Endothelial cell of umbilical vein (primary cell): ENCODE results near the gene PTTG2. TPM values are rescaled to one million over a fixed set of nuclear protein-coding genes. Genes with fewer than 3 reads are reported as not detected.

Experiments
- BruUV-seq: library from RNA; stranded (reverse); fragments of 400-500 nt; replicated peaks from 2 replicates; lab custom pipeline; 2021; lab: Mats Ljungman, UMichigan
- CTCF ChIA-PET: fragments of 300-600, 350-600 bp; sonication (Branson Sonifier 250); formaldehyde crosslinking; loops from one replicate; lab custom pipeline; 2021; ENCODE audit warnings: antibody characterized with exemption, inconsistent platforms; lab: Charles Lee
- POLR2A ChIA-PET: fragments of 300-600, 350-600 bp; sonication (Branson Sonifier 250); formaldehyde crosslinking; loops from one replicate; lab custom pipeline; 2021; ENCODE audit warnings: antibody characterized with exemption, inconsistent platforms; lab: Charles Lee
- DNase-seq: peaks from one replicate; pipeline ENCODE4 v3.0.0-alpha.2; 2011; ENCODE audit warnings: low read depth, low spot score
- FAIRE-seq: peaks from 2 replicates; lab custom pipeline; 2011; peaks lifted over from hg19 to GRCh38; lab: Jason Lieb, UNC
- H2AFZ ChIP-seq: 2 replicates; pipeline ENCODE4 v1.6.0; 2012; ENCODE audit warnings: low read depth, low read length, control low read depth, inconsistent platforms
- H3K27ac ChIP-seq: 2 replicates; pipeline ENCODE4 v1.5.1; 2011; ENCODE audit warnings: low read depth, mild to moderate bottlenecking, control low read depth, low read length, moderate library complexity; ENCODE audit not compliant: insufficient read depth
- H3K27me3 ChIP-seq, 2 experiments: 2 replicates each; pipeline versions ENCODE4 v1.6.0 to v1.6.1; 2011; ENCODE audit warnings: low read length in 2 of 2, mixed read lengths in 1 of 2; ENCODE audit not compliant: control insufficient read depth in 2 of 2, insufficient read depth in 2 of 2
- H3K36me3 ChIP-seq, 2 experiments: 2 replicates in 1 of 2; 3 replicates in 1 of 2; pipeline ENCODE4 v1.5.1; 2011; ENCODE audit warnings: low read length in 2 of 2, mild to moderate bottlenecking in 1 of 2, moderate library complexity in 1 of 2; ENCODE audit not compliant: control insufficient read depth in 2 of 2, insufficient read depth in 2 of 2; ENCODE audit errors: extremely low read depth in 1 of 2
- H3K4me1 ChIP-seq: 3 replicates; pipeline ENCODE4 v1.5.1; 2011; ENCODE audit warnings: mild to moderate bottlenecking, low read length; ENCODE audit not compliant: control insufficient read depth, insufficient read depth; ENCODE audit errors: extremely low read depth
- H3K4me2 ChIP-seq: 2 replicates; pipeline ENCODE4 v1.6.1; 2011; ENCODE audit warnings: low read length, control low read depth, mixed read lengths; ENCODE audit not compliant: insufficient read depth
- H3K4me3 ChIP-seq, 3 experiments: fragments of 200-600 bp in 1 of 3; sonication (generic), shearing (Covaris generic) in 1 of 3; replicated peaks in 1 of 3; 2 replicates each; pipeline ENCODE4 v1.5.1; 2011 to 2016; ENCODE audit warnings: control low read depth in 3 of 3, low read length in 3 of 3, mild to moderate bottlenecking in 2 of 3, inconsistent platforms in 1 of 3, low read depth in 1 of 3, moderate library complexity in 1 of 3; ENCODE audit not compliant: insufficient read depth in 1 of 3
- H3K79me2 ChIP-seq: 2 replicates; pipeline ENCODE4 v1.6.0; 2012; ENCODE audit warnings: low read length, inconsistent platforms; ENCODE audit not compliant: control insufficient read depth, insufficient read depth
- H3K9ac ChIP-seq: replicated peaks from 2 replicates; pipeline ENCODE3; 2011; ENCODE audit warnings: low read length, control low read depth; ENCODE audit not compliant: insufficient read depth; ENCODE audit errors: extremely low read depth
- H3K9me1 ChIP-seq: replicated peaks from 3 replicates; pipeline ENCODE4 v1.6.0; 2011; ENCODE audit warnings: mild to moderate bottlenecking, low read length; ENCODE audit not compliant: control insufficient read depth, insufficient read depth; ENCODE audit errors: extremely low read depth
- H3K9me3 ChIP-seq: replicated peaks from 2 replicates; pipeline ENCODE4 v1.5.1; 2012; ENCODE audit warnings: low read length, inconsistent platforms; ENCODE audit not compliant: control insufficient read depth, insufficient read depth
- H4K20me1 ChIP-seq: replicated peaks from 2 replicates; pipeline ENCODE3; 2011; ENCODE audit warnings: mild to moderate bottlenecking, low read length; ENCODE audit not compliant: control insufficient read depth, insufficient read depth; ENCODE audit errors: extremely low read depth
- EZH2 ChIP-seq: IDR thresholded peaks from 2 replicates; pipeline ENCODE4 v1.6.1; 2012; ENCODE audit warnings: borderline replicate concordance, low read depth, mild to moderate bottlenecking, moderate library complexity, low read length, inconsistent platforms; ENCODE audit not compliant: severe bottlenecking
- FOS ChIP-seq: IDR thresholded peaks from 2 replicates; pipeline ENCODE4 v1.6.1; 2011; ENCODE audit warnings: mild to moderate bottlenecking, low read length, moderate library complexity, borderline replicate concordance; ENCODE audit not compliant: insufficient read depth
- GATA2 ChIP-seq: IDR thresholded peaks from 2 replicates; pipeline ENCODE4 v1.7.0; 2011; ENCODE audit warnings: low read depth, mild to moderate bottlenecking, moderate library complexity, mixed read lengths, low read length; ENCODE audit not compliant: insufficient read length, insufficient read depth
- JUN ChIP-seq: IDR thresholded peaks from 2 replicates; pipeline ENCODE4 v1.6.1; 2011; ENCODE audit warnings: borderline replicate concordance, low read depth; ENCODE audit not compliant: insufficient read length, insufficient read depth
- MYC ChIP-seq: IDR thresholded peaks from one replicate; pipeline ENCODE4 v1.6.1; 2011; ENCODE audit warnings: mild to moderate bottlenecking, low read depth, low read length
- POLR2A ChIP-seq: IDR thresholded peaks from 2 replicates; pipeline ENCODE4 v1.6.1; 2012; ENCODE audit warnings: low read depth, mild to moderate bottlenecking, control low read depth, low read length
- POLR2AphosphoS5 ChIP-seq: IDR thresholded peaks from 2 replicates; pipeline ENCODE4 v1.6.1; 2012; ENCODE audit warnings: low read depth, mild to moderate bottlenecking, control low read depth, low read length, moderate library complexity; ENCODE audit not compliant: insufficient read depth
- dilution Hi-C: fragments of 300-500 bp; cut with MboI; formaldehyde crosslinking; loops from one replicate; pipeline ENCODE4 v1.15.0; 2019; ENCODE audit warnings: low sequenced_read_pairs; ENCODE audit not compliant: extremely low pct_ligation_motif_present
- intact Hi-C: fragments of 100-400 bp; cut with micrococcal nuclease; formaldehyde crosslinking; loops from one replicate; pipeline ENCODE4 v1.10.0; 2022
- polyA plus RNA-seq, 4 experiments: library from polyadenylated mRNA; depleted of rRNA in 3 of 4; stranded (reverse) in 3 of 4; unstranded in 1 of 4; fragments of >200 nt; gene quantifications; 2 replicates each; pipeline versions ENCODE4 v1.2.1 to v1.2.3, GENCODE V29; 2011 to 2012; ENCODE audit warnings: missing spikeins in 1 of 4
- total RNA-seq: library from RNA; stranded (reverse); gene quantifications from 2 replicates; pipeline ENCODE4 v1.2.3, GENCODE V29; 2021
- TF ChIP-seq, protein P1 (sequence below), 2 donors: IDR thresholded peaks; 1 replicate in 1 of 2; 2 replicates in 1 of 2; pipeline ENCODE4 v1.5.1; 2011; ENCODE audit warnings: low read length in 2 of 2, mild to moderate bottlenecking in 2 of 2, moderate library complexity in 2 of 2, control low read depth in 1 of 2, inconsistent platforms in 1 of 2, low read depth in 1 of 2; ENCODE audit not compliant: insufficient read depth in 1 of 2; ENCODE audit errors: extremely low read depth in 1 of 2
- TF ChIP-seq, protein P2 (sequence below): IDR thresholded peaks from 2 replicates; pipeline ENCODE4 v1.6.1; 2011; ENCODE audit not compliant: insufficient read depth, insufficient read length

Gene PTTG2
- total and polyA plus RNA-seq, 2 donors (not counting 3 experiments of a cell fraction or from before 2014, with no cell fraction given) = not detected

DNA sequence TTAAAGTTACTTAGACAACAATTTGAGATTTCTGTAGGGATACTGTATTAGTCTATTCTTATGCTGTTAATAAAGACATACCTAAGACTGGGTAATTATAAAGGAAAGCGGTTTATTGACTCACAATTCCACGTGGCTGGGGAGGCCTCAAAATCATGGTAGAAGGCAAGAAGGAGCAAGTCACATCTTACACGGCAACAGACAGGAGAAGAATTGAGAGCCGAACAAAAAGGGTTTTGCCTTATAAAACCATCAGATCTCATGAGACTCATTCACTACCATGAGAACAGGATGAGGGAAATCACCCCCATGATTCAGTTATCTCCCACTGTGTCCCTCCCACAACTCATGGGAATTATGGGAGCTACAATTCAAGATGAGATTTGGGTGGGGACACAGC, 11.0 kb downstream of the PTTG2 start:
- H3K79me2 ChIP-seq = no peaks in the 10 kb centered on the region
- H3K4me3 ChIP-seq = no peak overlapping the region
- H3K27ac ChIP-seq = no peak overlapping the region
- no peaks in the 10 kb centered on the region for H3K9me3 ChIP-seq
- dilution Hi-C loops = no loop called here
- TF ChIP-seq MYC (no peak), POLR2AphosphoS5 (no peak), GATA2 (no peak), JUN (no peak), EZH2 (no peak), POLR2A (no peak), FOS (no peak)
- TF ChIP-seq, protein P1, sequence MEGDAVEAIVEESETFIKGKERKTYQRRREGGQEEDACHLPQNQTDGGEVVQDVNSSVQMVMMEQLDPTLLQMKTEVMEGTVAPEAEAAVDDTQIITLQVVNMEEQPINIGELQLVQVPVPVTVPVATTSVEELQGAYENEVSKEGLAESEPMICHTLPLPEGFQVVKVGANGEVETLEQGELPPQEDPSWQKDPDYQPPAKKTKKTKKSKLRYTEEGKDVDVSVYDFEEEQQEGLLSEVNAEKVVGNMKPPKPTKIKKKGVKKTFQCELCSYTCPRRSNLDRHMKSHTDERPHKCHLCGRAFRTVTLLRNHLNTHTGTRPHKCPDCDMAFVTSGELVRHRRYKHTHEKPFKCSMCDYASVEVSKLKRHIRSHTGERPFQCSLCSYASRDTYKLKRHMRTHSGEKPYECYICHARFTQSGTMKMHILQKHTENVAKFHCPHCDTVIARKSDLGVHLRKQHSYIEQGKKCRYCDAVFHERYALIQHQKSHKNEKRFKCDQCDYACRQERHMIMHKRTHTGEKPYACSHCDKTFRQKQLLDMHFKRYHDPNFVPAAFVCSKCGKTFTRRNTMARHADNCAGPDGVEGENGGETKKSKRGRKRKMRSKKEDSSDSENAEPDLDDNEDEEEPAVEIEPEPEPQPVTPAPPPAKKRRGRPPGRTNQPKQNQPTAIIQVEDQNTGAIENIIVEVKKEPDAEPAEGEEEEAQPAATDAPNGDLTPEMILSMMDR (IDR thresholded peaks at IDR 0.05; ENCODE audit: extremely low read depth in 1 of 2, insufficient read depth in 1 of 2, low read depth in 1 of 2, low read length in 2 of 2) = no peak
- TF ChIP-seq, protein P2, sequence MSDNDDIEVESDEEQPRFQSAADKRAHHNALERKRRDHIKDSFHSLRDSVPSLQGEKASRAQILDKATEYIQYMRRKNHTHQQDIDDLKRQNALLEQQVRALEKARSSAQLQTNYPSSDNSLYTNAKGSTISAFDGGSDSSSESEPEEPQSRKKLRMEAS = no peak
- H3K36me3 ChIP-seq = no peaks in the 10 kb centered on the region
- no peak for FAIRE-seq
- no peak overlapping the region for H2AFZ ChIP-seq
- no peak for DNase-seq
- ChIA-PET CTCF (interaction anchor here (1.7 kb wide), 1 partner anchor 64 kb away, joined by 7 read pairs; no protein-coding TSS in a partner anchor), POLR2A (no interaction called here)
- intact Hi-C loops = no loop called here
- no peak overlapping the region for H3K9ac ChIP-seq
- H4K20me1 ChIP-seq = no peaks in the 10 kb centered on the region
- H3K4me2 ChIP-seq = no peak overlapping the region
- H3K27me3 ChIP-seq = no peaks in the 10 kb centered on the region
- H3K9me1 ChIP-seq = no peaks in the 10 kb centered on the region
- BruUV-seq = no TSS peak
- H3K4me1 ChIP-seq = no peaks in the 10 kb centered on the region
